ENCODE results near the gene SMIM9.

SMIM9 gene

DNA sequence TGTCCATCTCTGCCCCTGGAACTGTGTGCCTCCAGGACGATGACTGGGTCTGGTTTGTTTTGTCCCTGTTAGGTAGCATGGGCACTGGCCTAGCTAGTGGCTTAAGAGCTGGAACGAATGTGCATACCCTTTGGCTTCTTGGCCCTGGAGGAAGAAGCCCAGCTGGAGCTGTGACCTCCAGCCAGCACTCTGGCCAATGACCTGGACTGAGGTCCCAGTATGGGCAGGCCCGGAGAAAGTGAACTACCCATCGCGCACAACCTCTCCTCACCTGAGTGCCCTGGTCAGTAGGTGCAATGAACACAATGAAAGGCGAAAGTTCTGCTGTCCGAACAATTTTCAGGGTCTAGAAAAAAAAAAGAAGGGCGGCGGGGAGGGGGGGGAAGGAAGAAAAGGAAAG is 53.5 kb downstream of the SMIM9 start:
- DNase-seq (ENCODE audit: low read depth in 2 of 2): no peak

DNA sequence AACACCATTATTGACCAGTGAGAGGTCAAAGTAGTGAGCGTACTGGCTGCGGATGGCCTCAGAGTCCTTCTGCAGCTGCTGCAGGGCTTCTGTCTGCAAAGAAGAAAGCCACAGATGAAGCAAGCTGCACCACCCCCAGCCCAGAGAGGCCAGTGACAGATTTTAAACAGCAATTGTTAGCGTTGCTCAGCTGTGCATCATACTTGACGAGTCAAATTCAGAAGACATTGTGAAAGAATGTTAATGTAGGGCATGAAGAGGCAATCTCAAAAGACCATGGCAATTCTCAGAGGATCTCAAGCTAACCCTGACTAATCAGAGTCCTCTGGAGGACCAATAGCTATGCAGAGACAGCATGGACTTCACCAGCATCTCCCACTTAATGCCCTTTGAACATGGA is 55.2 kb downstream of the SMIM9 start:
- DNase-seq (ENCODE audit: low read depth in 2 of 2): no peak

- DNase-seq (ENCODE audit: low read depth in 2 of 2): no peak
Observed at GRCh38 chrX:154776753-154777152, 57.7 kb downstream of the SMIM9 start.

GRCh38 chrX:154775419-154776349 is 58.8 kb downstream of the SMIM9 start:
- DNase-seq (ENCODE audit: low read depth in 2 of 2): no peak

- DNase-seq (ENCODE audit: low read depth in 2 of 2): no peak
Observed at GRCh38 chrX:154774622-154775021, 59.8 kb downstream of the SMIM9 start.

Measured in stimulated activated CD4-positive, alpha-beta T cell treated with anti-CD3 and anti-CD28 coated beads, Interleukin-15, amount 100 ng/mL, for 48 hours (primary cell).